H9 (cell line): ENCODE measurements around the gene FGD5. TPM values are rescaled to one million over a fixed set of nuclear protein-coding genes. Genes with fewer than 3 reads are reported as not detected.

Experiments
- DNase-seq: peaks from one replicate; pipeline ENCODE4 v3.0.0-alpha.2; 2017
- H2AFZ ChIP-seq: one replicate; pipeline ENCODE4 v1.6.1; 2013; ENCODE audit warnings: mild to moderate bottlenecking, low read length, control low read depth, moderate library complexity
- H2AK5ac ChIP-seq: 2 replicates; pipeline ENCODE4 v1.6.1; 2013; ENCODE audit warnings: low read length, control low read depth, mixed read lengths; ENCODE audit not compliant: insufficient read length
- H2BK120ac ChIP-seq: one replicate; pipeline ENCODE4 v1.6.1; 2013; ENCODE audit warnings: low read depth, mild to moderate bottlenecking, low read length, control low read depth, inconsistent platforms; ENCODE audit not compliant: poor library complexity, severe bottlenecking
- H2BK12ac ChIP-seq: 2 replicates; pipeline ENCODE4 v1.6.1; 2013; ENCODE audit warnings: low read length, control low read depth, mixed read lengths, low read depth; ENCODE audit not compliant: insufficient read length
- H2BK15ac ChIP-seq: 2 replicates; pipeline ENCODE4 v1.6.1; 2013; ENCODE audit warnings: low read depth, low read length, control low read depth
- H2BK20ac ChIP-seq: one replicate; pipeline ENCODE4 v1.6.1; 2013; ENCODE audit warnings: low read depth, mild to moderate bottlenecking, low read length, control low read depth, inconsistent platforms; ENCODE audit not compliant: poor library complexity, severe bottlenecking
- H2BK5ac ChIP-seq: 2 replicates; pipeline ENCODE4 v1.6.1; 2013; ENCODE audit warnings: low read length, control low read depth, mixed read lengths; ENCODE audit not compliant: insufficient read length
- H3K14ac ChIP-seq: 2 replicates; pipeline ENCODE4 v1.6.1; 2013; ENCODE audit warnings: low read length, control low read depth; ENCODE audit not compliant: insufficient read depth
- H3K18ac ChIP-seq: 2 replicates; pipeline ENCODE4 v1.6.1; 2013; ENCODE audit warnings: low read depth, mild to moderate bottlenecking, mixed read lengths, low read length, control low read depth; ENCODE audit not compliant: insufficient read length
- H3K23ac ChIP-seq: 2 replicates; pipeline ENCODE4 v1.6.1; 2013; ENCODE audit warnings: low read length, control low read depth, mixed read lengths, low read depth; ENCODE audit not compliant: insufficient read length
- H3K23me2 ChIP-seq: 2 replicates; pipeline ENCODE4 v1.6.1; 2013; ENCODE audit warnings: low read depth, mild to moderate bottlenecking, mixed read lengths, low read length, control low read depth; ENCODE audit not compliant: insufficient read length, poor library complexity, severe bottlenecking
- H3K27ac ChIP-seq: 2 replicates; pipeline ENCODE4 v1.5.1; 2013; ENCODE audit warnings: low read length, control low read depth, mixed read lengths, low read depth; ENCODE audit not compliant: insufficient read length
- H3K27me3 ChIP-seq: 2 replicates; pipeline ENCODE4 v1.6.1; 2013; ENCODE audit warnings: low read length, control low read depth, inconsistent platforms; ENCODE audit not compliant: insufficient read depth
- H3K4ac ChIP-seq: 2 replicates; pipeline ENCODE4 v1.6.1; 2013; ENCODE audit warnings: low read depth, mild to moderate bottlenecking, control low read depth, inconsistent platforms, low read length, moderate library complexity
- H3K4me1 ChIP-seq: 2 replicates; pipeline ENCODE4 v1.6.1; 2013; ENCODE audit warnings: low read length, control low read depth, inconsistent platforms; ENCODE audit not compliant: insufficient read depth
- H3K4me2 ChIP-seq: 2 replicates; pipeline ENCODE4 v1.6.1; 2013; ENCODE audit warnings: low read length, control low read depth, mixed read lengths; ENCODE audit not compliant: insufficient read length, insufficient read depth
- H3K56ac ChIP-seq: 2 replicates; pipeline ENCODE4 v1.6.1; 2013; ENCODE audit warnings: low read depth, mild to moderate bottlenecking, mixed read lengths, low read length, control low read depth; ENCODE audit not compliant: insufficient read length
- H3K79me1 ChIP-seq: 2 replicates; pipeline ENCODE4 v1.6.1; 2013; ENCODE audit warnings: low read depth, mild to moderate bottlenecking, moderate library complexity, low read length, control low read depth, inconsistent platforms; ENCODE audit not compliant: insufficient read depth, poor library complexity, severe bottlenecking
- H3K79me2 ChIP-seq: 2 replicates; pipeline ENCODE4 v1.6.1; 2013; ENCODE audit warnings: low read length, control low read depth, inconsistent platforms; ENCODE audit not compliant: insufficient read depth
- H3K9ac ChIP-seq: 2 replicates; pipeline ENCODE4 v1.6.1; 2013; ENCODE audit warnings: low read length, control low read depth, mixed read lengths; ENCODE audit not compliant: insufficient read length; ENCODE audit errors: extremely low read depth
- H3K9me3 ChIP-seq: one replicate; pipeline ENCODE4 v1.6.1; 2013; ENCODE audit warnings: low read depth, low read length, inconsistent platforms; ENCODE audit not compliant: control insufficient read depth
- H3T11ph ChIP-seq: one replicate; pipeline ENCODE4 v1.6.1; 2013; ENCODE audit warnings: mild to moderate bottlenecking, low read length, control low read depth, inconsistent platforms
- H4K20me1 ChIP-seq: one replicate; pipeline ENCODE4 v1.6.1; 2013; ENCODE audit not compliant: control insufficient read depth, insufficient read length, insufficient read depth
- H4K5ac ChIP-seq: 2 replicates; pipeline ENCODE4 v1.6.1; 2013; ENCODE audit warnings: low read depth, mild to moderate bottlenecking, mixed read lengths, low read length, control low read depth; ENCODE audit not compliant: insufficient read length
- H4K8ac ChIP-seq: replicated peaks from 2 replicates; pipeline ENCODE4 v1.6.1; 2013; ENCODE audit warnings: low read length, control low read depth, mixed read lengths, low read depth; ENCODE audit not compliant: insufficient read length
- H4K91ac ChIP-seq: 2 replicates; pipeline ENCODE4 v1.6.1; 2013; ENCODE audit warnings: low read depth, mild to moderate bottlenecking, moderate library complexity, mixed read lengths, low read length, control low read depth; ENCODE audit not compliant: insufficient read length
- H3K27ac Mint-ChIP-seq, 3 experiments: 2 replicates in 2 of 3; 3 replicates in 1 of 3; pipeline ENCODE4 v1.8.0; 2020 to 2021; ENCODE audit warnings: mixed read lengths in 3 of 3, mild to moderate bottlenecking in 1 of 3, moderate library complexity in 1 of 3
- H3K27me3 Mint-ChIP-seq: 2 replicates; pipeline ENCODE4 v1.8.0; 2021; ENCODE audit warnings: low read depth, mild to moderate bottlenecking, moderate library complexity, mixed read lengths
- H3K36me3 Mint-ChIP-seq, 3 experiments: 2 replicates in 2 of 3; 3 replicates in 1 of 3; pipeline ENCODE4 v1.8.0; 2020 to 2021; ENCODE audit warnings: low read depth in 3 of 3, mixed read lengths in 3 of 3; ENCODE audit not compliant: insufficient read depth in 1 of 3
- H3K4me1 Mint-ChIP-seq, 2 experiments: 2 replicates each; pipeline ENCODE4 v1.8.0; 2020; ENCODE audit warnings: mixed read lengths in 2 of 2
- H3K4me3 Mint-ChIP-seq, 2 experiments: 2 replicates in 1 of 2; 3 replicates in 1 of 2; pipeline ENCODE4 v1.8.0; 2020 to 2021; ENCODE audit warnings: mild to moderate bottlenecking in 2 of 2, mixed read lengths in 2 of 2, moderate library complexity in 1 of 2
- H3K9me3 Mint-ChIP-seq, 2 experiments: 2 replicates in 1 of 2; 3 replicates in 1 of 2; pipeline ENCODE4 v1.8.0; 2020; ENCODE audit warnings: mild to moderate bottlenecking in 2 of 2, mixed read lengths in 2 of 2, moderate library complexity in 1 of 2
- WGBS: extraction: QIAGEN DNeasy Blood & Tissue Kit; methylation state at CpG from one replicate; pipeline ENCODE4 v1.1.7; 2013; ENCODE audit warnings: missing lambda C conversion rate, low lambda C conversion rate, mixed read lengths; ENCODE audit not compliant: insufficient read length; ENCODE audit errors: extremely low coverage; 5-methylcytosine and 5-hydroxymethylcytosine counted together
- total RNA-seq: library from RNA; stranded (reverse); gene quantifications from 2 replicates; pipeline ENCODE4 v1.2.1, GENCODE V29; 2021
- TF ChIP-seq, protein P1 (sequence below): fragments of 200-600 bp; sonication (generic); conservative IDR thresholded peaks from 3 replicates; pipeline ENCODE4 v1.8.0; 2021; ENCODE audit warnings: antibody characterized with exemption, mild to moderate bottlenecking

The FGD5 gene
- total RNA-seq, 1 experiment from 2014 or later = 7.8 TPM

DNA sequence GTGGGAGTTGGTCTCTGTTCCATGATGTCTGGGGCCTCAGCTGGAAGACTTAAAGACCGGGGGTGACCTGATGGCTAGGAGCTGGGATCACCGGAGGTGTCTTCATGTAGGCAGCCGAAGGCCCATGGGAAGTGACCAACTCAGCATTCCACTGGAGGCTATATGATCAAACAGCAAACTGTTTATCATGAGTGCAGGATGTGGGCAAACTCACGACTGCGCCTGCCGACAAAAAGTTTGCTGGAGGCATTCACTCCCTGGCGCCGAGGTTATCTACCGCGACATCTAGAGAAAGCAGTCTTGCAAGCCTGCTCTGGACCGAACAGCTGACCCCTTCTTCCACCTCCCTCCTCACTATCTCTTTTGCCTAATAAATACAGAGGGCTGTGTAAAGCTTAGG lies 65.9 kb downstream of the FGD5 start:
- Histone ChIP-seq H2BK15ac (no peak overlapping the region), H3K79me2 (no peaks in the 10 kb centered on the region), H3K27ac (no peak overlapping the region), H3K4me1 (no peaks in the 10 kb centered on the region; the same call in 1 of the 2 replicates), H3K4ac (no peak overlapping the region), H4K5ac (no peak overlapping the region), H4K20me1 (no peaks in the 10 kb centered on the region), H2BK12ac (no peak overlapping the region), H2AFZ (no peak overlapping the region), H2BK5ac (no peak overlapping the region), H3K14ac (no peak overlapping the region), H4K91ac (no peak overlapping the region), H3K9ac (no peak overlapping the region), H3K9me3 (no peaks in the 10 kb centered on the region), H3K18ac (no peak overlapping the region), H2BK20ac (no peak overlapping the region), H2AK5ac (no peak overlapping the region), H3K79me1 (no peaks in the 10 kb centered on the region), H3T11ph (no peak overlapping the region), H2BK120ac (no peak overlapping the region), H3K56ac (no peak overlapping the region), H3K23me2 (no peaks in the 10 kb centered on the region), H3K4me2 (no peak overlapping the region), H4K8ac (no peak overlapping the region), H3K23ac (no peak overlapping the region), H3K27me3 (no peaks in the 10 kb centered on the region)
- DNase-seq = no peak
- Mint-ChIP-seq H3K27ac (no peak overlapping the region), H3K27me3 (no peaks in the 10 kb centered on the region), H3K4me1 (peaks cover 10 to 12% of the 10 kb centered on the region in 2 experiments), H3K36me3 (no peaks in the 10 kb centered on the region; a peak in 1 of 7 replicates), H3K9me3 (no peaks in the 10 kb centered on the region), H3K4me3 (no peak overlapping the region)
- WGBS = no CpG with 5 or more reads among the region's 11 CpGs
- TF ChIP-seq, protein P1, sequence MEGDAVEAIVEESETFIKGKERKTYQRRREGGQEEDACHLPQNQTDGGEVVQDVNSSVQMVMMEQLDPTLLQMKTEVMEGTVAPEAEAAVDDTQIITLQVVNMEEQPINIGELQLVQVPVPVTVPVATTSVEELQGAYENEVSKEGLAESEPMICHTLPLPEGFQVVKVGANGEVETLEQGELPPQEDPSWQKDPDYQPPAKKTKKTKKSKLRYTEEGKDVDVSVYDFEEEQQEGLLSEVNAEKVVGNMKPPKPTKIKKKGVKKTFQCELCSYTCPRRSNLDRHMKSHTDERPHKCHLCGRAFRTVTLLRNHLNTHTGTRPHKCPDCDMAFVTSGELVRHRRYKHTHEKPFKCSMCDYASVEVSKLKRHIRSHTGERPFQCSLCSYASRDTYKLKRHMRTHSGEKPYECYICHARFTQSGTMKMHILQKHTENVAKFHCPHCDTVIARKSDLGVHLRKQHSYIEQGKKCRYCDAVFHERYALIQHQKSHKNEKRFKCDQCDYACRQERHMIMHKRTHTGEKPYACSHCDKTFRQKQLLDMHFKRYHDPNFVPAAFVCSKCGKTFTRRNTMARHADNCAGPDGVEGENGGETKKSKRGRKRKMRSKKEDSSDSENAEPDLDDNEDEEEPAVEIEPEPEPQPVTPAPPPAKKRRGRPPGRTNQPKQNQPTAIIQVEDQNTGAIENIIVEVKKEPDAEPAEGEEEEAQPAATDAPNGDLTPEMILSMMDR = no peak
